Bronchial epithelial cell (primary cell): Measurements from ENCODE around the gene B3GAT1. TPM values are rescaled to one million over a fixed set of nuclear protein-coding genes. Genes with fewer than 3 reads are reported as not detected.

Experiments
- DNase-seq: peaks from one replicate; pipeline ENCODE4 v3.0.0-alpha.2; 2010; ENCODE audit warnings: low read depth
- FAIRE-seq: peaks from 2 replicates; lab custom pipeline; 2011; peaks lifted over from hg19 to GRCh38; lab: Jason Lieb, UNC
- H3K27me3 ChIP-seq: 2 replicates; pipeline ENCODE4 v1.5.1; 2011; ENCODE audit warnings: low read length; ENCODE audit not compliant: control insufficient read depth, insufficient read depth
- H3K36me3 ChIP-seq: 2 replicates; pipeline ENCODE4 v1.5.1; 2011; ENCODE audit warnings: low read length; ENCODE audit not compliant: control insufficient read depth, insufficient read depth
- H3K4me3 ChIP-seq: 2 replicates; pipeline ENCODE4 v1.5.1; 2011; ENCODE audit warnings: mild to moderate bottlenecking, low read depth, low read length, control low read depth
- total RNA-seq: library from RNA; depleted of rRNA; stranded (reverse); fragments of >200 nt; gene quantifications from 2 replicates; pipeline ENCODE4 v1.2.1, GENCODE V29; 2014
- TF ChIP-seq, protein P1 (sequence below): IDR thresholded peaks from 2 replicates; pipeline ENCODE4 v1.5.1; 2011; ENCODE audit warnings: mild to moderate bottlenecking, moderate library complexity, low read length, control low read depth, inconsistent platforms; ENCODE audit not compliant: insufficient read depth, severe bottlenecking

The B3GAT1 gene
- total RNA-seq, 1 donor from 2014 or later, result under 0.01 TPM

DNA sequence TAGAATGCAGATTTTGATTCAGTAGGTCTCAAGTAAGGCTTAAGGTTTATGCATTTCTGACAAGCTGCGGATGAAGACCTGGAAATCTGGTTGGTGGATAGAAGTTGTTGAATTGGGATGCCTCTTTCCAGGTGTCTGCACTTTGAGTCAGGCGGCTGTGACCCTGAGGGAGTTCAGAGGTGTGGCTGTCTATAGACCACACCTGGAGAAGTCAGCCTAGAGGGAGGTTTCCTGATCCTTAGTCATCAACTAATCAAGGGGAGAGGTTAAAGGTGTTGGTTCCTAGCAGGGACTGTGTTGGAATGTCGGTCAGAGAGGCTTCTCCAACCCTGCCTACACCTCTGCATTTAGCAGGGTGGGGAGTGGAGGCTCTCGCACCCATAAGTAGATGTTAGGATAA, 72.3 kb downstream of the B3GAT1 start:
- DNase-seq (peak; percentile 54), FAIRE-seq (no peak)
- Histone ChIP-seq H3K4me3 (no peak overlapping the region), H3K27me3 (no peaks in the 10 kb centered on the region), H3K36me3 (no peaks in the 10 kb centered on the region)
- TF ChIP-seq, protein P1, sequence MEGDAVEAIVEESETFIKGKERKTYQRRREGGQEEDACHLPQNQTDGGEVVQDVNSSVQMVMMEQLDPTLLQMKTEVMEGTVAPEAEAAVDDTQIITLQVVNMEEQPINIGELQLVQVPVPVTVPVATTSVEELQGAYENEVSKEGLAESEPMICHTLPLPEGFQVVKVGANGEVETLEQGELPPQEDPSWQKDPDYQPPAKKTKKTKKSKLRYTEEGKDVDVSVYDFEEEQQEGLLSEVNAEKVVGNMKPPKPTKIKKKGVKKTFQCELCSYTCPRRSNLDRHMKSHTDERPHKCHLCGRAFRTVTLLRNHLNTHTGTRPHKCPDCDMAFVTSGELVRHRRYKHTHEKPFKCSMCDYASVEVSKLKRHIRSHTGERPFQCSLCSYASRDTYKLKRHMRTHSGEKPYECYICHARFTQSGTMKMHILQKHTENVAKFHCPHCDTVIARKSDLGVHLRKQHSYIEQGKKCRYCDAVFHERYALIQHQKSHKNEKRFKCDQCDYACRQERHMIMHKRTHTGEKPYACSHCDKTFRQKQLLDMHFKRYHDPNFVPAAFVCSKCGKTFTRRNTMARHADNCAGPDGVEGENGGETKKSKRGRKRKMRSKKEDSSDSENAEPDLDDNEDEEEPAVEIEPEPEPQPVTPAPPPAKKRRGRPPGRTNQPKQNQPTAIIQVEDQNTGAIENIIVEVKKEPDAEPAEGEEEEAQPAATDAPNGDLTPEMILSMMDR, result no peak

DNA sequence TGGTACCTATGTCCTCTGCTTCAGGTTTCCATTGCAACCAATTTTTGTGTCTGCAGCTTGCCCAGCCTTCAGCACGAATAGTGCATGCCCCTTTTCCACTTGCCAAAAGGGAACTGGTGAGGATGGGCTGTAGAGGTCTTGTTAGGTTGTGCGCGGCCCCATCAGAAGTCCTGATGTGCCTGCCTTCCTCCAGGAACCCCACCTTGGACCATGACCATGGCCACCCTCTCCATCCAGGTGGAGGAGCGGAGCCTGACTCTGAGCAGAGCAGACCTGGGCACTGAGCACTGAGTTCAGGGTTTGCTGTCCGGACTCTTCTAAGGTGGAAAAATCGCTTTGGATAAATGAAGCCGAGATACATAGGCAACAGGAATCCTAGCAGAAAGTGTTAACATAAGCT, 73.4 kb downstream of the B3GAT1 start:
- DNase-seq (no peak), FAIRE-seq (no peak)
- TF ChIP-seq, protein P1, result no peak
- Histone ChIP-seq H3K4me3 (no peak overlapping the region), H3K36me3 (no peaks in the 10 kb centered on the region), H3K27me3 (no peaks in the 10 kb centered on the region)

DNA sequence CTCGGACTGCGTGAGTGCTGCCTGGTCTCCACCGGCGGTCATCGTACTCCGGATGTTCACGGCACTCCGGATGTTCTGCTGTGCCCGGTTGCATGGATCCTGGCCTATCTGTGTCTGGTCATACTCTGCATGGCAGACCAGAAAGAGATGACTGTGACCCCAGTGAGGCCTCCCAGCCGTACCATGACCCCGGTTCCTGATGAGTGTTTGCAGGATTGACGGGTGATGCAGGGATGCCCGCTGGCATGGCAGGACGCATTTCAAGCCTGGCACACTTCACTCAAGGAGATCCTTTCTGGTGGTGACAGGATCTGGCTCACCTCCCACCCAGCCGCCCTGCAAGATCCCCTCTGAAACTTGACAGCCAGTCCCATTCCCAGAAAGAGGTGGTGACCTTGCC, 74.0 kb downstream of the B3GAT1 start:
- DNase-seq (no peak), FAIRE-seq (no peak)
- Histone ChIP-seq H3K36me3 (no peaks in the 10 kb centered on the region), H3K4me3 (no peak overlapping the region), H3K27me3 (no peaks in the 10 kb centered on the region)
- TF ChIP-seq, protein P1, result no peak

DNA sequence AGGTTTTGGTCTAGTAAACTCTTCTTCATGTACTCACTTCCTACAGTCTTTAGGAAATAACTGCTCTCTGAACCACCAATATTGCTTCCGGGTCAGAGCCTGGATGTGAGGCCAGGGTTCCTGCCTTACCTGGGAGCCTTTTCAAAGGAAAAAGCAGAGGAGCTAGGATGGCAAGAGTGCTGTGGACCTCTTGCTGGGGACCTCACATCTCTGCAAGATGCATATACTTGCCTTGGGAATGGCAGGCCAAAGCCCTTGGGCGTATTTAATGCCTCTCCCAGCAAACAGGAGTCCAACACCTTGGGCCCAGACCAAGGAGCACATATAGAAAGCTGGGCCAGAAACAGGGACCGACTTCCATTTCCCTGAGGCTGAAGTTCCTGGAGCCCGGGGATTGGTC, 75.0 kb downstream of the B3GAT1 start:
- no peaks in the 10 kb centered on the region for H3K27me3 ChIP-seq
- DNase-seq (no peak), FAIRE-seq (no peak)
- TF ChIP-seq, protein P1, result no peak
- no peak overlapping the region for H3K4me3 ChIP-seq
- H3K36me3 ChIP-seq, result no peaks in the 10 kb centered on the region

DNA sequence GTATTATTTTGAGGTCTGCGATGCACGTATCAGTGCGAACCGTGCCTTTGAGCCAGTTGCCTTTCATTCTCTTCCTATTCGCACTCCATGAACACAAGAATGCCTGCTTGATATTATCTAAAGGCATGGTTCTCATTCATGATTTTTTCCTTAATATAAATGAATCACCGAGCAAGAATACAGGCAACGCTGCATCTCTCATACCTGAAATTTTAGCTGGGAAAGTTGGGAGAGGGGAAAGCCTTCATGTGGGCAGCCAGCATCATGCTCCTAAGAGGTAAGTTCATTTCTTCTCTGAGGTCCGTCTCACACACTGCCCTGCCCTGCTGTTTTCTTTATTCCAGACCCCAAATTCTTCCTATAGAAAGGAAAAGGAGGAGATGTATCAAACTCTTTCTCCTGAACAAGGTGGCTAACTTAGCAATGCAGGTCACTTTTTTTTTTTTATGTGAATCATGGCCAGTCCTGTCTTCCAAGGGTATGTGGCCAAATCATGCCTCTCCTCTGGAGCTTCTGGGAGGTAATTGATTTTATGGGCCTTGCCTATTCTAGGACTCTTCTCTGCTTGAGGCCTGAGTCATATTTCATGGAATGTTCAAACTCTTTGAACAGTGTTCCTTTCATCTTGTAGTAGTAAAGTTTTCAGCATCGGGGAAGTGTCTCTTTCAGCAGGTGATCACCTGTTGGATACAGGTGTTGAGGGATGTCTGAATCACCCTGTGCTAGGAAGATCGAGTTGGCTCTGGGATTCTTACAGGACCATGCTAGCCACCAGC, 77.1 kb downstream of the B3GAT1 start:
- peak; percentile 10 for DNase-seq
- H3K36me3 ChIP-seq, result no peaks in the 10 kb centered on the region
- H3K4me3 ChIP-seq, result no peak overlapping the region
- H3K27me3 ChIP-seq, result no peaks in the 10 kb centered on the region
- TF ChIP-seq, protein P1, result no peak
- FAIRE-seq, result no peak

DNA sequence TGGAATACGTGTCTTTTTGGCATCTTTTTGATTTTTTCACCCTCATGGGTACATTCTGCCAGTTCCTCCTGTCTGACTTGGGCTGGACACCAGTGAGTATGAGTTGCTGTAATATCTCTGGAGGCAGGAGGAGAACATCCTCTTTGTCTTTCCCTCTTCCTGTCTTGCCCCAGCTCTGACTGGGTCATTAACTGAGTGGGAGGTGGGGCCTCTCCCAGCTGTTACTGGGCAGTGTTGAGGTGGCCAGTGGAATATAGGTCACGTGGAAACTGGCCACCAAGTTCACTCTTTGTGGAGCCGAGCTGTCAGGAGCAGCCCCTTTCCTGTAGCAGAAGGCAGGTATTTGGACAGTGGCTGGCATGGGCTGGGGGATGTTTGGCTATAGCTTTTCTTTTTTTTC, 78.1 kb downstream of the B3GAT1 start:
- Histone ChIP-seq H3K36me3 (no peaks in the 10 kb centered on the region), H3K27me3 (no peaks in the 10 kb centered on the region), H3K4me3 (no peak overlapping the region)
- TF ChIP-seq, protein P1, result no peak
- FAIRE-seq, result no peak
- no peak for DNase-seq
